Pulmonary artery endothelial cell (primary cell): ENCODE results near the gene NRCAM. TPM values are rescaled to one million over a fixed set of nuclear protein-coding genes. Genes with fewer than 3 reads are reported as not detected.

ENCODE experiments used
- DNase-seq: peaks from one replicate; pipeline ENCODE4 v3.0.0-alpha.2; 2011; ENCODE audit warnings: low read depth, low spot score
- total RNA-seq: library from RNA; depleted of rRNA; stranded (reverse); fragments of >200 nt; gene quantifications from 2 replicates; pipeline ENCODE4 v1.2.3, GENCODE V29; 2014

Gene NRCAM
- total RNA-seq, 1 donor from 2014 or later: 87.2 TPM

DNA sequence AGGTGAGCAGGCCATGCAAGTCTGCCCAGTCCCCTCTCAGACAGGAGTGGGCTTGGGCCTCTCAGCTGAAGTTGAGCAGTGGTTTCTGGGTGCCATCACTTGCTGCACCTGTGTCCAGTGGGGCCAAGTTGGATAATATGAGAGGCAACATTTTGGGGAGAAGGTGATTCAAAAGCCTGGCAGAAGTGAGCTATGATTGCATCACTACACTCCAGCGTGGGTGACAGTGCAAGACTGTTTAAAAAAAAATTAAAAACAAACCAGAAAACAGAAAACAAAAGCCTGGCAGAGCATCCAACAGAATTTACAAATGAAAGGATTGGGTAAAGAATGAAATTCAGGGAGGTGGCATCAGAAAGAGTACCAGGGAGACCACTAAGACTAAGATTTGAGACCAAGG, 204.5 kb downstream of the NRCAM start:
- no peak for DNase-seq

DNA sequence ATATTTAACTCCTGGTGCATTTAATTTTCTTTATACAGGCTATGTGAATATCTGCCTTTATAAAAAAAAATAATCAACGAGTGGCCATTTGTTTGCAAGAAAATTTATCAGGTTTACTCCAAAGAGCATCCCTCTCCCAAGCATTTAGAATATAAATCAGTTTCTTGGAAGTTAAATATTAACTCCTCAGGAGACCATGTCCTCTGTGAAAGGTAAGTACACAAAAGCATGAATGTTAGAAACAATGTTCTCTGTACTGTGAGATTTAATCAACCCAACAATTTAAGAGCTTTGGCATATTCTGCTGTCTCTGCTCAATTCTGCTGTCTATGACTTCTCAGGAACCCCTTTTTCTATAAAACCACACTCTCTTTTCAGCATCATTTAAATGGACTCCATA, 206.8 kb downstream of the NRCAM start:
- DNase-seq: no peak

DNA sequence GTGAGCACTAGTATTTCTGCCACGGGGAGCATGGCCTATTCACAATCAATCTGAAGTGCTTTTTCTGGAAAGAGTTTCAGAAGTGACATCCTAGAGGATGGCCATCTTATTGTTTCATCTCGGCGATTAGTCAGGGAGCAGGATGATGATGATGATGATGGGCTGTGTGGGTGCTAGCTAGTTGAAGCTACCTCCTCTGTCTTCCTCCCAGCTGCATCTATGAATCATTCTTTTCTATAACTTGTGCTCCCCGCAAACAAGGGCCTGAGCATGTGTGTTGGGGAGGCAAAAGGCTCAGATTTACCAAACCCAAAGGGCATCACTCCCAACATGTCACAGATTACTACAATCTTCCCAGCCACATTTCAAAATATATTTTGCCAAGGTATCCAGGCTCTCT, 207.4 kb downstream of the NRCAM start:
- DNase-seq: no peak

DNA sequence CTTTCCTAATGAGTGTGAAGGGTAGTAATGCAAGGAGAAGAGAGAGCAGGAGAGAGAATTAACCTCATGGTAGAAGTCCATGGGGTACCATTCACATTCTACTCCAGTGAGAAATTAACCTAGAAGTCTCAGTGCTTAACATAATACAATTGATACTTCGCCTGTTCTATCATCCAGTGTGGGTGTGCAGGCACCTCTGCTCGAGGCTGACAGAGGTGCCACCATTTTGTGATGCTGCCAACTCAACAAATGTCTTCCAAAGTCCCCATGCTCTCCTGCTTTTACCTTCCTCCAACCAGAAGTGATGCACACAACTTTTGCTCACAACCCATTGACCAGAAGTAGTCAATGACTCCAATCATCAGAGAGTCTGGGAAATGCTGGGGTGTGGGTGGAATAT, 207.8 kb downstream of the NRCAM start:
- DNase-seq: no peak

DNA sequence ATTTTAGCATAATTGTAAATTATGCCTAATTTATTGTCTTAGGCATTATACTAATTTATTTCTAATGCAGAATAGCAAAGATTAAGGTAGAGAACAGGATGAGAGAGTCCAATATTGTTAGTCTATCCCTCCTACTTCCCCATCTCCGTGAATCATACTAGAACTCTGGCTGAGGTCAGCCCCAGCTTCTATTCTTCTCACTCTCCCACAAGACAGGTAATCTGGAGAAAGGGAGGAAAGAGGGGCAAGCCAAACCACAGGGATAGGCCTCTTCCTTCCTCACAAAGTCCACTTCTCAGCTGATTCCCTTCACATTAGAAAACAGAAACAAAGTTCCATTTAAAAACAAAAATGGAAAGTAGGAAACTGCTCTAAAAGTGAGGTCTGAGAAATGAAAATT, 208.6 kb downstream of the NRCAM start:
- DNase-seq: peak; percentile 26

DNA sequence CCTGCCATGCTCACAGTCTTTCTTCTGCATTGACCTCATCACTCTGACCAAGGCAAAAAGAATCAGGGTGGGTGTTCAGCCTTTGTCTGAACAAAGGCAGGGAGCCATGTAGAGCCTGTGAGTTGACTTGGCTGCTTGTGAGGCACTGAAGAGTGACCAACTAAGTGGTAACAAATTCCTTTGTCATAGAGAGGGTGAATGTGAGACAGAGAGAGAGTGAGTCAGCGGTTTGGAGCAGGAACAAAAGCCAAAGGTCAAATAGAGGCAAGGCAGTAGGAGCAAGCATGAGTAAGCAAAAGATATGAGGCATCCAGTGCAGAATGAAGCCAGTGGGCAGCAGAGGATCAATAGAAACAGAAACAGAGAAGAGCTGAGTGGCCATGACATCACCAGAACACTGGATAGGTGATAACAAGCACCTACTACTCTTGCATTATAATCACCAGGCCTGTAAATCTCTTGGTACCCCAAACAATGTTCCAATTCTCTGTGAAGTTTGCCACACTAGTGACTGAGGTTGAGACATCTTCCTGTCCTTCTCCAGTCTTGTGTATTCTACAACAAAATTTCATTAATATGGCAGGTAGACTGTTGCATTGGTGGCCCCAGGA, 209.9 kb downstream of the NRCAM start:
- DNase-seq: peak; percentile 70

DNA sequence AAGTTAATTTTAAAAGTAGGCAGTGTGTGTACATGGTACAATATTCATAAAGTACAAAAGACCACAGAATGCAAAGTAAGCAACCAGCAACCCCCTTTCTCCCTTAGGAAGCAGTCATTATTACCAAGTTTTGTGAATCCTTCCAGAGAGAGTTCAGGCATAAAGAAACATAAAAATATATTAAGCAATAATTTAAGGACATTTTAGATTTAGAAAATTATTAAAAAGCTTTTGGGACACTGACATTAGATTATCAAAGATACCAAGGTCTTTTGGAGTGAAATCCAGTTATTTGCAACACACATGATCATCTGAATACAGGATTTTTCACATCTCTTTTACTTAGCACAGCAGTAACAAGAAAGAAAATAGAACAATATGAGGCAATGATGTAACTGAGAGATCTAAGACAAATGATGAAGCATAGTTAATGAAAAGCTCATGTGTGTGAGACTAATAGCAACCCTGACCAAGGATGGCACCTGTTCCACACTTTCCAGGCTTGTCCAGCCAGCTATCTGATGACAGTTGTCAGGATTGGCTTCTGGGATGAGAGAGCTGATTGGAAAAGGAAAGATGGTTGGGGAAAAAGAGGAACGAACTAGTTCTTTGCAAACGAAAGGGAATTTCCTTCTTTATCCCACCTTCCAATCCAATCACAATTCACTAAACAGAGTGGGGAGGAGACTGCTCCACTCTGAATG, 210.6 kb downstream of the NRCAM start:
- no peak for DNase-seq

DNA sequence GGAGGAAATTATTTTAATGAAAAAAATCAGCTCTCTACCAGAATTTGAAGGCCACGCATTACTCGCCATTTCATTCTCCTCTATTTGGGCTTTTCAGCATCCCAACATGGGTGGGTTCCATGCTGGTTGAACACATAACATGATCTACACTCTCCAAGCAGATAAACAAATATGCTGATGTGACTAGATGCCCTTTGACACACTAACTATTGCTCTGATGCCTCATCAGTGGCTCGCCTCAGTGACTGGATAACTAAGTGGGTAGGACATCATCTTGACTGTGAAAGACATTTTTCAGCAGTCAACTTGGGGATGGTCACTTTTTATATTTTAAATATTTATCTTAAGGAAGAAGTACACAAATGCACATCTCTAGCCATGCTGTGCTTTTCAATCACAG, 212.1 kb downstream of the NRCAM start:
- no peak for DNase-seq

DNA sequence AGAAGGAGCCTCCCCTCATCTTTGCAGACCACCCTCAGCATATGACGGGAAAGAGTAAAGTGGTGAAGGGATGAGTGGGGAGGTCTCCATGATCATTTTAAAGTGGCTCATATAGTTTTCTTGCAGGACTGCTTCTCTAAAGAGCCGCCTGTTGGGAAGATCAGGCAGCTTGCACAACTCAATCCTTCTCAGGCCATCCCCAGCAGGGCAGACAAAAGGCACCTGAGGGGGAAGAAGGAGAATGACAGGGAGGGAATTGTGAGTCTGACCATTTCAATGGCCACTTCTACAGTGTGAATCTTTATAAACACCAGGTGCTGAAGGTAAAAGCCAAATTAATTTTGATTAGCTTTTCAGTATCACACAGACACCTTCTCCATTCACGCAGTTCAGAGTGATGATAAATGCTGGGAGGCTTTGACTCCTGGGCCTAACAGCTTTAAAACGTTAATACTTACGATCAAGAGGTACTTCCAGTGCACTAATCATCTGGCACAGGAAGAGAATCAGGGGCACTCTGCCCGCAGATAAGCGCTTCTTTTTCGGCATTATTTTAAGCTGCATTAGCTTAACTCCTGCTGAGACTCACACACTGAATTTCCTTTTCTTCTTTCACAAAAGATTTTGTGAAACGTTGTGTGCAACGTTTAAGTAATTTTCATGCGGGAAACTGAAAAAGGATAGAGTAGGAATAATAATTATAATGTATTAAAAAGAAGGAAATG, 216.6 kb downstream of the NRCAM start:
- no peak for DNase-seq

DNA sequence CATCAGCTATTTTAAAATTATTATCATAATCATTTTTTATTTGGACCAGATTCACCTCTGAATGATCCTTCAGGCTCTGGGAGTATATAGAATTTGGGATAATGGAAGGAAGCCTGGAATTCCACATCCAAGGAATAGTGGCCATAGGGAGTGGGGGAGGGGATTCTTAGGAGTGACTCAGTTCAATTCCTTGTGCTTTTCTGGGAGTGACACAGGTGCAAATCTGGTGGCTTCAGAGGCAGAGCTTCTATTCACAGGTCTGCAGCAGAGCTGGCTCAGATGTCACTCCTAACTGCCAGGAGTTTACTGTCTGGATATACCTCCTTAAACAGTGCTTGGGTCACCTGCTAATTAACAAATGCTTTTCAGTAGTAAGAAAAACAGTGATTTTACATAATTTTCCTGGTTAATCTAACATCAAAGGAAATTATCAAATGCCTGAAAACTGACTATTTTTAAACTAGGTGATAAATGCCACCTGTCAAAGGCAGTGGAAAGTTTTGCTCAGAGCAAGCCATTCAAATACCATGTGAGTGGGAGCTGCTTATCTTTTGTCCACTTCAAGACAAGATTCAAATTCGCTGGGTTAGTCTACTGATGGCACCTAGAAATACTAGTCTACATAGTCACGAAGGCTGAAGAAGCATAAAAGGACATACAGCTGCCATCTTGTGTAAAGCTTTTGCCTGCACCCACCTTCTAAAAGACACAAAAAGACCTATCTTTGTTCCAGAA, 219.4 kb downstream of the NRCAM start:
- DNase-seq: no peak

DNA sequence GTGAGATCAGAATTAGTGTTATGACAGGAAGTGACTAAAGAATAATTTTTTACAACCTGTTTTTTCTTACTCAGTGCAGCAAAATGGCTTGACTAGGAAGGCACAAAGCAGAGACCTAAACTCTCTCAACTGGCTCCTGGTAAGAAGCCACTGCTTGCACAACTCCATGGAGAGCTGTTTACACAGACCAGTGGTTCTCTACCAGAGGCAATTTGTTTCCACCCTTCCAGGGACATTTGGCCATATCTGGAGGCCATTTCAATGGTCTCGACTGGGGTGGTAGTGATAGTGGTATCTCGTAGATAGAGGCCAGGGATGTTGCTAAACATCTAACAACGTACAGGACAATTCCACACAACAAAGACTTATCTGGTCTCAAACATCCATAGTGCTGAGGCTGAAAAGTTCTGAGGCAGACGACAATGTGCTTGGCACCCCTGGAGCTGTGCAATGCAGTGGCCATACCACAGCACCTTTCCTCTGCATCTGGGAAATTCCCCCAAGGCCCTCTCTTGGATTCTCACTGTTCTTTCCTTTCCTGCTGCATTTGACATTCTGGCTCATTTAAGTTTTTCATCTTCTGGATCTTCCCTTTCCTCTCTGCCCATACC, 220.7 kb downstream of the NRCAM start:
- DNase-seq: no peak

DNA sequence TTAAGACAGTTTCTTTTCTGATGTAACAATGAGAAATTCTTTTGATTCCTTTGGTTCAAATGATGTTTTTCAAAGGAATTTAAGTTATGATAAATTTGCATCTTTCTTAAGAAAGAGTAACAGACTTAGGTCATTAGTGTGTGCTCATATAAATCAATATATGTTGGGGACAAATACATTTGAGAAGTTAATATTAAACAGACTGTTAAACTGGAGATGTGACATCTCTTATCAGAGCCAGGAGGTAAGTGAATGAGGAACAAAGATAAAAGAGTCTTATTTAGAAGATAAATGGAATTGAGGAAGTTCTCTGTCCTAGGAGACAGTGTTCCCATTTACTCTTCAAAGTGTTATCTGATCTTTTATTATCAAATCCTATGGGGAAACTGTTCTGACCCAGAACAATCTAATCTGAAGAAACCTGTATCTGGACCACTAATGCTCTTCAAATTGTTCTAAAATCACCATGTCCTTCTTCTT, 221.2 kb downstream of the NRCAM start:
- no peak for DNase-seq

DNA sequence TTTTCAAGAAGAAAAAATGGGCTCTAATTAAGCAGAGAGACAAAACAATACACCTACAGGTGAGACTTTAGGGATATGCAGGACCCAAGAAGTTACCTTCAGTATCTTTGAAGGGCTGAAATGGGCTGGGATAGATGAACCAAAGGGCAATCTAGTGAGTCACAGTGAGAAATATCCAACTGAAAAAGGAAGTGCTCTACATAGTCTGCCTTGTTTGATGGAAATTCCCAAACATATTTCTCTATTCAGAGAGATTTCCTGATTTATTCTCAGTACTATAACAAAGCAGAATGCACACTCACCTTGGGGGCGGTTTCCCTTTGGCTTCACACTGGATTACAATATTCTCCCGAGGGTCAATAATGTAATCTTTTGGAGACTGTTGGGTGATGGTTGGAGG, 222.0 kb downstream of the NRCAM start:
- no peak for DNase-seq

DNA sequence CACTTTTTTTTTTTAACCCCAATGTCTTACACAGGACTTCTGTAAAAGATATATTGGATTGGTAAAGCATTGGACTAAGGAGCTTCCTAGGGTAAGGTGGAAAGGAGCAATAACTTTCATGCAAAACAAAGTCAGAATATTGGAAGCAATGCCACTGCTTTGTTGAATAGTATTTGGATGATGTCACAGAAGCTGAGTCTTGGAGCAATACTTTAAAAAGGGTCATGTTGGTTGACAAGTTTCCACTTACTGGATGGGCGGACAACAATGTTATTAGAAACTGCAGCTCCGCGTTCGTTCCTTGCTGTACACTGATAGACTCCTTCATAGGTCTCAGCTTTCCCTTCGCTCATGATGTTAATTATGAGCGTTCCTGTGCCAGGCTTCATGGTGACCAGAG, 224.2 kb downstream of the NRCAM start:
- no peak for DNase-seq

DNA sequence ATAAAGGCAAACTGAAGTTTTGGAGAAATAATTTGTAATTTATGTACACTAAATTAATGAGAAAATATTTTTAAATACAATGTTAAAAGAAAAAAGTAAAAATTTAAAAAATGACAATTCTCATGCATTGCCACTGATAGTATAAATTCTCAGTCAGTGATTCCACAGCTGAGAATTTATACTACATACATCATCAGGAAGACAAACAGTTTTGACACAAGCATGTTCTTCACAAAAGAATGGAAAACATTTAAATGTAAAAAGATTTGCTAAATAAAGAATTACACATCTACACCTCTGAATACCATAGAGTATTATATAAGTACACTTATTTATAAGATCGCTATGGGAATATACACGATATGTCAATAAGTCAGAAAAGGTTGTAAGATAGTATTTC, 225.0 kb downstream of the NRCAM start:
- DNase-seq: no peak

DNA sequence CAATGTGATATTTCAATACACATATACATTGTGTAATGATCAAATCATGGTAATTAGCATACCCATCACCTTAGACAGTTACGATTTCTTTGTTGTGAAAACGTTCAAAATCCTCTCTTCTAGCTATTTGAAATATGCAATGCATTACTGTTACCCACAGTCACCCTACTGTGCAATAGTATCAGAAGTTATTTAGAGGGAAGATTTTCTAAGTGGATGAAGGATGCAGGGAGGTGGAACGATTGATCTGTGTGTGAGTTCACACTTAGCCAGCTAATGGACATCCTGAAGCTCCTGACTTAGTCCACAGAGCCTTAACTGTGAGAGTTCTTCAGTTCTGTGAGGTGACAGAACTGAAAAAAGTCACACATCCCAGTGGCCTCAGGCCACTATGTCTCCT, 228.9 kb downstream of the NRCAM start:
- DNase-seq: no peak

DNA sequence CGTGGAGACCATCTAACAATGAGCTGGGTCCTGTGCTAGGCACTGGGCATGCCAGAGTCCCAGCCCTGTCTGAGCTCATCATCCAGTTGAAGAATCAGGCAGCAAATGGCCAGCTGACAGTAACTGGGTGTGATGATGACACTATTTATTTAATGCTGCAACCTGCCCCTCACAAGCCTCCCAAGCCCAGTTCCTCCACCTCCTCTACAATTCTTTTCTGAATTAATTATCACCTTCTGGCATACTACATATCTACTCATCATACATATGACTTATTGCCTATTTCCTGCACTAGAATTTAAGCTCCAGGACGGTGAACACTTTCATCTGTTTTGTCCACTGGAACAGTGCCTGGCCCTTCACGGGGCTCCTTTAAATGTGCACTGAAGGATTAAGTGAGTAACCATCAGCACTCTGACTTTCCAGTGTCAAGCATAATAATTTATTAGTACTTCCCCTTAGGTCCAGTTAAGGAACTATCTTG, 229.4 kb downstream of the NRCAM start:
- DNase-seq: no peak

DNA sequence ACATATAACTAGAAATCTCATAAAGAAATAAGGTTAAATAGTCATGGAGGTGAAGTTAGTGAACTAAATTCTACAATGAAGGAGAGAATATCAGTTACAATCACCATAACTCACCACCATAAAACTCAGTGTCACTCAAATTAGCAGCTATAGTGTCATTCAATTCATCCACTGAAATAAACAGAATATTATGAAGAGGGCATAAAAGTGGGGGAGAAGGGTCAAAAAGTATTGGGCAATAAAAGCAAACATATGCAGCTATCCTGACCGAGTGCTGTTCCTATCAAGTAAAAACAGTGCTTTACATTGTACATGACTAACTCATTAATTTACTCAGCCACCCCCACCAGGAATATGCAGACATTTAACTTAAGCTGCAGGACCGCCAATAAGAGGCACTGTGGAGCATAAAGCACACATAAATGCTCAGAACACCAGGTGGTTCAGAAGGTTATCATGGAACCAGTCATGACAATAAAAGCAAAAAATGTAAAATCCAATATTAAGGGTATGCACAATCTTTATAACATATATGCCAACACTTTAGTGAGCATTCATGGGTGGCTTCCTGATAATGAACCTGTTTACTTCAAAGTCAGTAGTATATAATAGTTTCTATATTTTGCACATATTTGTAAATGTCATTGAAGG, 230.6 kb downstream of the NRCAM start:
- no peak for DNase-seq

DNA sequence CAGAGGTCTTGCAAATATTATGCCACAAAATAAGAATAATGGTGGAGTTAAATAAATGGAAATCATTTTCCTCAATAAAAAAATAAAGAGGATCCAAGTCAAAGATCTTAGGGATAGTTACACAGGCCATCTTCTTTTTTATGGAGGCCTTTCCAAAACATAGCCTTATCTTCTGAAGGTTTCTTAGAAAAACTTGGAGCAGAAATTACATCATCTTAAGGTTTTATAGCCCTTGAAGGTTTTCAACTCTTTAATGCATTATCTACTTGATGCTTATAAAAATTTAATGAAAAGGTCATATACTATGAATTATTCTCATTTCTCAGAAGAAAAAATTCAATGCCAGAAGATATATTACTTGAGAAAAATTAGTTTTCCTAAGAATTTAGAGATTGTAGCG, 231.8 kb downstream of the NRCAM start:
- no peak for DNase-seq

DNA sequence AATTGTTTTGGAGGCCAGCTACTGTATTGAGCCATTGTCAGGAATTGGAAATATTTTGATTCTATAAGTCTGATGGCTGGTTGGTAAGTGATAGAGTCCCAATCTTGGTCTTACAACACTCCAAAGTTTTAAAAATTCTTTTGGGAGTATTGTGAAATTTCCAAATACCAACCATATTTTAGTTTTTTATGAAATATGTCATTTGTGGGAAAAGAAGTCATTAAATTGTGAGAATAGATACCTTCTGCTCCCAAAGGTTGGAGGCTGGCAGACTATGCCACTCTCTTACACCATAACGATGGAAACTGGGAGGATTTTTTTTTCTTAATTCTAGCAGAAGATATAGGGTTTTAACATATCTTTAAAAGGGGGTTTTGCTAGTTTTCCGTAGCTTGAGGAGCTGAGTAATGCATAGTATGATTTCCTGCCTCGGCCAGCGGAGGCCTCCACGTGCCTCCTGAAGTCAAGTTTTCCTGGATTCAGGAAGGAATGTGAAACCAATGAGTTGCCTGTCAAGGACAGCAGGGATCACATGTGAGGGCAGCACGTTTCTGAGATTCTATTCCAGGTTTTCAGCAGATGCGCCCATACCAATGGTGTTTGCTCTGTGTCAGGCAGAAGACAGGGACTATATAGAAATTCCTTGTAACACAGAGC, 233.9 kb downstream of the NRCAM start:
- no peak for DNase-seq
